ENCODE measurements around the gene ZBTB48.

Gene ZBTB48

GRCh38 chr1:6544831-6545230 is 35.0 kb upstream of the ZBTB48 start:
- Histone ChIP-seq H3K27me3 (ENCODE audit: insufficient read depth, poor library complexity, severe bottlenecking) (no peaks in the 10 kb centered on the region), H3K4me3 (replicated peaks; ENCODE audit: insufficient read depth, low read length) (no peak overlapping the region), H3K27ac (replicated peaks) (no peak overlapping the region)
- no peak for DNase-seq (ENCODE audit: low read depth in 1 of 2, low spot score in 1 of 2)
- no peak for TF ChIP-seq POLR2AphosphoS5 (IDR thresholded peaks at IDR 0.05; ENCODE audit: low read depth)
- TF ChIP-seq, protein P1, sequence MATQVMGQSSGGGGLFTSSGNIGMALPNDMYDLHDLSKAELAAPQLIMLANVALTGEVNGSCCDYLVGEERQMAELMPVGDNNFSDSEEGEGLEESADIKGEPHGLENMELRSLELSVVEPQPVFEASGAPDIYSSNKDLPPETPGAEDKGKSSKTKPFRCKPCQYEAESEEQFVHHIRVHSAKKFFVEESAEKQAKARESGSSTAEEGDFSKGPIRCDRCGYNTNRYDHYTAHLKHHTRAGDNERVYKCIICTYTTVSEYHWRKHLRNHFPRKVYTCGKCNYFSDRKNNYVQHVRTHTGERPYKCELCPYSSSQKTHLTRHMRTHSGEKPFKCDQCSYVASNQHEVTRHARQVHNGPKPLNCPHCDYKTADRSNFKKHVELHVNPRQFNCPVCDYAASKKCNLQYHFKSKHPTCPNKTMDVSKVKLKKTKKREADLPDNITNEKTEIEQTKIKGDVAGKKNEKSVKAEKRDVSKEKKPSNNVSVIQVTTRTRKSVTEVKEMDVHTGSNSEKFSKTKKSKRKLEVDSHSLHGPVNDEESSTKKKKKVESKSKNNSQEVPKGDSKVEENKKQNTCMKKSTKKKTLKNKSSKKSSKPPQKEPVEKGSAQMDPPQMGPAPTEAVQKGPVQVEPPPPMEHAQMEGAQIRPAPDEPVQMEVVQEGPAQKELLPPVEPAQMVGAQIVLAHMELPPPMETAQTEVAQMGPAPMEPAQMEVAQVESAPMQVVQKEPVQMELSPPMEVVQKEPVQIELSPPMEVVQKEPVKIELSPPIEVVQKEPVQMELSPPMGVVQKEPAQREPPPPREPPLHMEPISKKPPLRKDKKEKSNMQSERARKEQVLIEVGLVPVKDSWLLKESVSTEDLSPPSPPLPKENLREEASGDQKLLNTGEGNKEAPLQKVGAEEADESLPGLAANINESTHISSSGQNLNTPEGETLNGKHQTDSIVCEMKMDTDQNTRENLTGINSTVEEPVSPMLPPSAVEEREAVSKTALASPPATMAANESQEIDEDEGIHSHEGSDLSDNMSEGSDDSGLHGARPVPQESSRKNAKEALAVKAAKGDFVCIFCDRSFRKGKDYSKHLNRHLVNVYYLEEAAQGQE (IDR thresholded peaks at IDR 0.05; ENCODE audit: insufficient replicate concordance, low read depth) = no peak
- TF ChIP-seq, protein P2, sequence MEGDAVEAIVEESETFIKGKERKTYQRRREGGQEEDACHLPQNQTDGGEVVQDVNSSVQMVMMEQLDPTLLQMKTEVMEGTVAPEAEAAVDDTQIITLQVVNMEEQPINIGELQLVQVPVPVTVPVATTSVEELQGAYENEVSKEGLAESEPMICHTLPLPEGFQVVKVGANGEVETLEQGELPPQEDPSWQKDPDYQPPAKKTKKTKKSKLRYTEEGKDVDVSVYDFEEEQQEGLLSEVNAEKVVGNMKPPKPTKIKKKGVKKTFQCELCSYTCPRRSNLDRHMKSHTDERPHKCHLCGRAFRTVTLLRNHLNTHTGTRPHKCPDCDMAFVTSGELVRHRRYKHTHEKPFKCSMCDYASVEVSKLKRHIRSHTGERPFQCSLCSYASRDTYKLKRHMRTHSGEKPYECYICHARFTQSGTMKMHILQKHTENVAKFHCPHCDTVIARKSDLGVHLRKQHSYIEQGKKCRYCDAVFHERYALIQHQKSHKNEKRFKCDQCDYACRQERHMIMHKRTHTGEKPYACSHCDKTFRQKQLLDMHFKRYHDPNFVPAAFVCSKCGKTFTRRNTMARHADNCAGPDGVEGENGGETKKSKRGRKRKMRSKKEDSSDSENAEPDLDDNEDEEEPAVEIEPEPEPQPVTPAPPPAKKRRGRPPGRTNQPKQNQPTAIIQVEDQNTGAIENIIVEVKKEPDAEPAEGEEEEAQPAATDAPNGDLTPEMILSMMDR (IDR thresholded peaks at IDR 0.05; ENCODE audit: insufficient read depth, low read length) = no peak
- no peak for TF ChIP-seq GABPA (IDR thresholded peaks at IDR 0.05; ENCODE audit: low read depth)
- no peak for TF ChIP-seq SPI1 (IDR thresholded peaks at IDR 0.05; ENCODE audit: borderline replicate concordance, low read depth)

DNA sequence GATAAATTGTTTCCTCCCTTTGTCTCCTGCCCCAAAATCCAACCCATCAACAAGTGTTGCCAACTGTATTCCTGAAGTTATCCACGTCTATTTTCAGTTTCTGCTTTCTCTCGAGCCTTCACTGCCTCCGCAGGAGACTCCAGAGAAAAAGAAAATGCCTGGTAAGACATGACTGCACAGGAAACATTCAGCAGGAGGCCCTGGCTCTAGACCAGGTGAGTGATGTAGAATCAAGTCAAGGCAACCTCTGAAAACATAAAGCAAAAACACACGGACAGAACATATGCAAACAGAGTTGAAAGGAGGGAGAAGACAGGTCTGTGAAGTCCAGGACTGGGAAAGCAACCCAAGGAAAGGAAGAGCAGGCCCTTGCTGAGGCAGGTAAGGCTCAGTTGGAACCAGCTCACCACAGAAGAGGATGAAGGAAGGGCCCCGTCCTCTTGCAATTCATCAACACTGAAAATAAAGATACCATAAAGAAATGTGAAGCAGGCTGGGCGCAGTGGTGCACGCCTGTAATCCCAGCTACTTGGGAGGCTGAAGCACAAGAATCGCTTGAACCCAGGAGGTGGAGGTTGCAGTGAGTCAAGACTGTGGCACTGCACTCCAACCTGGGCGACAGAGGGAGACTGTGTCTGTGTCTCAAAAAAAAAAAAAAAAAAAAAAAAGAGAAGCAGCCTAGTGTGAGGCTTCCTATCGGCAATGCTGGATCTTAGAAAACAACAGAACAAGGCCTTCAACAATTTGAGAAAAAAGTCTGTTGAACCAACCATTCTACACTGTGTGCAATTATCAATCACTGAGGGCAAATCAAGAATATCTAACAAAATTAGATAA is 34.3 kb upstream of the ZBTB48 start:
- Histone ChIP-seq H3K27ac (replicated peaks) (no peak overlapping the region), H3K27me3 (ENCODE audit: insufficient read depth, poor library complexity, severe bottlenecking) (no peaks in the 10 kb centered on the region), H3K4me3 (replicated peaks; ENCODE audit: insufficient read depth, low read length) (no peak overlapping the region)
- DNase-seq (ENCODE audit: low read depth in 1 of 2, low spot score in 1 of 2) = no peak
- TF ChIP-seq, protein P1 (IDR thresholded peaks at IDR 0.05; ENCODE audit: insufficient replicate concordance, low read depth) = no peak
- TF ChIP-seq SPI1 (IDR thresholded peaks at IDR 0.05; ENCODE audit: borderline replicate concordance, low read depth) = no peak
- no peak for TF ChIP-seq POLR2AphosphoS5 (IDR thresholded peaks at IDR 0.05; ENCODE audit: low read depth)
- TF ChIP-seq GABPA (IDR thresholded peaks at IDR 0.05; ENCODE audit: low read depth) = no peak
- TF ChIP-seq, protein P2 (IDR thresholded peaks at IDR 0.05; ENCODE audit: insufficient read depth, low read length) = no peak

GRCh38 chr1:6546326-6546725 is 33.5 kb upstream of the ZBTB48 start:
- Histone ChIP-seq H3K27me3 (ENCODE audit: insufficient read depth, poor library complexity, severe bottlenecking) (no peaks in the 10 kb centered on the region), H3K4me3 (replicated peaks; ENCODE audit: insufficient read depth, low read length) (no peak overlapping the region), H3K27ac (replicated peaks) (no peak overlapping the region)
- TF ChIP-seq POLR2AphosphoS5 (IDR thresholded peaks at IDR 0.05; ENCODE audit: low read depth) (no peak), GABPA (IDR thresholded peaks at IDR 0.05; ENCODE audit: low read depth) (no peak), SPI1 (IDR thresholded peaks at IDR 0.05; ENCODE audit: borderline replicate concordance, low read depth) (no peak)
- TF ChIP-seq, protein P1 (IDR thresholded peaks at IDR 0.05; ENCODE audit: insufficient replicate concordance, low read depth) = no peak
- TF ChIP-seq, protein P2 (IDR thresholded peaks at IDR 0.05; ENCODE audit: insufficient read depth, low read length) = no peak
- no peak for DNase-seq (ENCODE audit: low read depth in 1 of 2, low spot score in 1 of 2)

All from HL-60 (cell line).